NK-92 (cell line): Measurements from ENCODE around the gene CD96.
"Not testable (repeated sequence)": the region's sequence is repeated elsewhere in the genome, so short reads cannot be mapped to it uniquely, and the experiment has no call there.

Source experiments
- DNase-seq: peaks from one replicate; lab custom pipeline; 2025; ENCODE audit not compliant: unreplicated experiment; lab: John Stamatoyannopoulos, UW

CD96 gene

DNA sequence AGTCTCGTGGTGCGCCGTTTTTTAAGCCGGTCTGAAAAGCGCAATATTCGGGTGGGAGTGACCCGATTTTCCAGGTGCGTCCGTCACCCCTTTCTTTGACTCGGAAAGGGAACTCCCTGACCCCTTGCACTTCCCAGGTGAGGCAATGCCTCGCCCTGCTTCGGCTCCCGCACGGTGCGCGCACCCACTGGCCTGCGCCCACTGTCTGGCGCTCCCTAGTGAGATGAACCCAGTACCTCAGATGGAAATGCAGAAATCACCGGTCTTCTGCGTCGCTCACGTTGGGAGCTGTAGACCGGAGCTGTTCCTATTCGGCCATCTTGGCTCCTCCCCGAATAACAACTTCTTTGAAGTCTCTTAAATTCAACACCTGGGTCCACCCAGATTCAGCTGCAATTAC lies 19.9 kb downstream of the CD96 start:
- not testable (repeated sequence) for DNase-seq

GRCh38 chr3:111566844-111567243 lies 24.8 kb downstream of the CD96 start:
- no peak for DNase-seq

DNA sequence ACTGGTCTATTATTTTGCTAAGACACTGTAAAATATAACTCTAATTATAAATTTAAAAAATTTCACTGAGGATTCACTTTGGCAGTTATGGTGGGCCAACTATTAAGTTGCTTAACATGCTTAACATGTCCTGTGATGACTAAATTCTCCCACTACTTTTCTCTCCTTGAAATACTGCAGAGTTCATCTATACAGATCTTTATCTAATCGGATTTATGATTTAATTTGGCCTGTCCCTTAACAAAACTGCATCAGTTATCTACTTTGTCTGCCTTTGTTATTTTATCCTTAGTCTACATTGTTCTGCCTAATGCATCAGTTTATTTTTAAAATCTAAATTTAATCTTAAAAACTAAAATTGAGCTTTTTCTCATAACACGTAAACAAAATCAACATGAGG lies 26.4 kb downstream of the CD96 start:
- no peak for DNase-seq

- DNase-seq = no peak
These were observed 26.9 kb downstream of the CD96 start for GRCh38 chr3:111568911-111569310.

DNA sequence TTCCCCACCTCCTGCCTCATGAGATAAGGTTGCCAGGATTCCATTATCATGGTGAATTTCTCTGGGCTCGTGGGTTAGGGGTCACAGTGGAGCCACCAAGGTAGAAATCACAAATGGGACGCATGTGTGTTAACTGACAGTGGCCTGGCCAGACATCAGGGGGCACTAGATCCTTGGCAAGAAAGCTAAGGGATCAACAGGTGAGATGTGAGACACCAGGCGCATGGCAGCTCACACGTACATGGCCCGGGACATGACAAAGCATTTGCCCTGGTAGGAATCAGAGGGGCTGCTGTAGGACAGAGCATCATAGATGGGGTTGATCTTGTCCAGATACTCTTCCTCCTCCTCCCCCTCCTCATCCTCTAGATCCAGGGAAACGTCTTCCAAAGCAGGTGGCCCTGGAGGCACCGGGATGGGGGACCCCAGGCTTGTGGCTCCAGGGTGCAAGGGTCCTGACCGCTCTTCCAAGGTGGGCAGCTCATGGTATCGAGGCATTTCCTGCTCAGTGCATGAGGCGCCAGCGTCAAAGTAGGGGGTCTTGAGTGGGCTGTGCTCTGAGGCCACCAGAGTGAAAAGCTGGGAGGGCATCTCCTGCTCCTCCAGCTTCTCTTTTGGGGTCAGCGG lies 28.5 kb downstream of the CD96 start:
- DNase-seq = no peak

DNA sequence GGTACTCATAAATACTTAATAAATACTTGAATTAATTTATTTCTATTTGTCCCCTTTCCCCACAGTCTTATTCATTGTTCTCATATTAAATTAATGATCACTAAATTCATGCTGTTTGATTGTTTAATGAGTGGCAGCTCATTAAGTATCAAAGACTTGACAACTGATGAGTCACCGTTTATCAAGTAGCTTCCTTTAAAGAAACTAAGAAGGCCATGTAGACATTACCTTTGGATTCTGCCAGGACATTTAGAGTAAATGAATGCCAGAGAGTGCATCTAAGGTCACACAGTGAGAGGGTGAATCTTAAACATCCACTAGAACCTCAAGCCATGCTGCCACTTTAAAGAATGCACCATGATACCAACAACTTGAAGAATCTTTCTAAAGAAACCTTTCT lies 29.3 kb downstream of the CD96 start:
- DNase-seq = no peak

- DNase-seq = no peak
These were observed 30.0 kb downstream of the CD96 start for GRCh38 chr3:111571907-111572460.

- DNase-seq = no peak
These were observed 35.1 kb downstream of the CD96 start for GRCh38 chr3:111577113-111577512.

DNA sequence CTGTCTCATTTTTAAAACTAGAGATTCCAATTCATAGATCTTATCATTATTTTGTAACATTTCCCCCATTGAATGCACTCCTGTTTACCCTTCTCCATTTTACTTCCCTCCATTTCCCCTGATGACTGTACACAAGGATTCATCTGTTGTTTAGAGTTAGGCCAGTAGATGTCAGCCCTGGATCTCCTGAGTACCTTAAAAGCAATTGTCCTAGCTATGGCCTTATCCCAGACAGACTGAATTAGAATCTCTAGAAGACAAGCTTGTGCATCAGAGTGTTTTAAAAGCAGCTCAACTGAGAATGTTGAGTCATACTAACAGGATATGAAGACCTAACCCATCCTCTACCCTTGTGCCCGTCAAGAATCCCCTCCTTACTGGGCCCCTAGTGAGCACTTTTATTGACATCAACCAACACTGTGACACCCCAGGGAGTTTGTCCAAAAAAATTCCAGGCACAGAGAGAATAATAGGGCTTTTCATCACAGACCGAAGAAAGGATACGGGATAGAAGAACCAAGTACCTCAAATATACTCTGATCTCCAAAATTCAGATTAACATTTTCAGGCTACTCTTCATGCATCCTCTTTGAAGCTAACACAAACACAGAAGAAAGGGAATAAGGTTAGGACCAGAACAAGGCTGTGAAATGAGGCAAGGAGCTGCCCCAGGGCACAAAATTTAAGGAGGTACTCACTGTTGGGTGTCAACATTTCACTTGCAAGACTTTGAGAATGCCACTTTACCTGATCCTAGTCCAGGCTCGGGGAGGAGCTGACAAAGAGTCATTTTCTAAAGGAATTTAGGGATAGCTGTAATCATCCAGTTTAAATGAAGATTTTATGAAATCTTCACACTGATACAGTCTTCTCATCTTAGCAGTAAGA lies 36.0 kb downstream of the CD96 start:
- no peak for DNase-seq

DNA sequence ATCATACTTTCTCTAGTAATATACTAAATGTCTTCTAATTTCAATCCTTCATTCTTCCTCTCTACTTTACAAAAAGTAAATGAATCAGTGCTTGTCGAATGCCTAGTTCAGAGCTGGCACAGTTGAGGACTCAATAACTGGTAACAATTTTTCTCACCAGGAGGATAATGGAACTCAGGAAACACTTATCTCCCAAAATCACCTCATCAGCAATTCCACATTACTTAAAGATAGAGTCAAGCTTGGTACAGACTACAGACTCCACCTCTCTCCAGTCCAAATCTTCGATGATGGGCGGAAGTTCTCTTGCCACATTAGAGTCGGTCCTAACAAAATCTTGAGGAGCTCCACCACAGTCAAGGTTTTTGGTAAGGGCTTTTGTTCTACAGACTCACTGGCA lies 36.9 kb downstream of the CD96 start:
- no peak for DNase-seq

GRCh38 chr3:111579495-111579894 lies 37.5 kb downstream of the CD96 start:
- no peak for DNase-seq

GRCh38 chr3:111581403-111582119 lies 39.6 kb downstream of the CD96 start:
- DNase-seq = no peak

DNA sequence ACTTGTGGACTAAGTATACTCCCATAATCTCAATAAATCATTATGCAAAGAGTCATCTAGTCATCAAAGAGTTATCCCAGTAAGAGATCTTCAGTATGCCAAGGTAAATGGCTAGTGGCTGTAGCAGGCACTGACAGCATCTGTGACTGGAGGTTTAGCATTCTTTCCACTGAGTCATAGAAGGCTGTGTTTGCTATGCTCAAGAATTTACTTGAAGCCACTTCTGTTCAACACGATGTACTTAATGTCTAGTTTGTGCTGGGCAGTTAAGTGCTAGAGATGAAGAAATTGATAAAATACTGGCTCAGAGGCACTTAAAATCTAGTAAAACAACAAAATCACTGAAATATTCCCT lies 40.1 kb downstream of the CD96 start:
- no peak for DNase-seq

GRCh38 chr3:111584744-111585143 lies 42.7 kb downstream of the CD96 start:
- no peak for DNase-seq

DNA sequence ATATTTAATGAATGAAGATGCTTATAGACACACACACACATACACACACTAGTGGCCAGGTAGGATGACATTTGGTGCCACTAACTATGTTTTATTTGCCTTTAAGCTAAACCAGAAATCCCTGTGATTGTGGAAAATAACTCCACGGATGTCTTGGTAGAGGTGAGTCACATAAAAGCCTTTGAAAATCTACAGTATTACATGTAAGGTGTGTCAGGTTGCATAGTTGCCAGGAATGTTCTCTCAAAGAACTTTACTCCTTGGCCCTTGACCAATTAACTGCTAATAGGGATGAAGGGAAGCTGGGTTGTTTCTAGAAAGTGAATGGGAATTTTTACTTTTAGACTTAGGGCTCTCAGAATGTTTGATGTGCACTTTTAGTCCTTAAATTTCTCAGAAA lies 43.2 kb downstream of the CD96 start:
- DNase-seq = no peak

- DNase-seq = no peak
These were observed 46.5 kb downstream of the CD96 start for GRCh38 chr3:111588527-111588926.

GRCh38 chr3:111589303-111590142 lies 47.5 kb downstream of the CD96 start:
- DNase-seq = no peak

- DNase-seq = no peak
These were observed 48.1 kb downstream of the CD96 start for GRCh38 chr3:111590143-111590491.

GRCh38 chr3:111591555-111591954 lies 49.6 kb downstream of the CD96 start:
- no peak for DNase-seq

- DNase-seq = no peak
These were observed 50.1 kb downstream of the CD96 start for GRCh38 chr3:111592143-111592542.

GRCh38 chr3:111592936-111593335 lies 50.9 kb downstream of the CD96 start:
- DNase-seq = no peak
